ENCODE data around the gene SLC6A17. TPM values are rescaled to one million over a fixed set of nuclear protein-coding genes. Genes with fewer than 3 reads are reported as not detected.

The SLC6A17 gene
- total and polyA plus RNA-seq, 9 of the 15 experiments (the other 6 are each of a cell fraction or from before 2014, with no cell fraction given) = not detected

GRCh38 chr1:110192541-110192940, 42.2 kb downstream of the SLC6A17 start (continued):
- TF ChIP-seq CHD7 (IDR thresholded peaks at IDR 0.05; ENCODE audit: low read depth, low read length) (no peak), OTX1 (CRISPR knock-in tag; IDR thresholded peaks at IDR 0.05) (no peak)

Measured in K562 (cell line).